ENCODE measurements around the gene ENTPD3. TPM values are rescaled to one million over a fixed set of nuclear protein-coding genes. Genes with fewer than 3 reads are reported as not detected.

ENTPD3 gene
- polyA plus RNA-seq, 3 donors = not detected

DNA sequence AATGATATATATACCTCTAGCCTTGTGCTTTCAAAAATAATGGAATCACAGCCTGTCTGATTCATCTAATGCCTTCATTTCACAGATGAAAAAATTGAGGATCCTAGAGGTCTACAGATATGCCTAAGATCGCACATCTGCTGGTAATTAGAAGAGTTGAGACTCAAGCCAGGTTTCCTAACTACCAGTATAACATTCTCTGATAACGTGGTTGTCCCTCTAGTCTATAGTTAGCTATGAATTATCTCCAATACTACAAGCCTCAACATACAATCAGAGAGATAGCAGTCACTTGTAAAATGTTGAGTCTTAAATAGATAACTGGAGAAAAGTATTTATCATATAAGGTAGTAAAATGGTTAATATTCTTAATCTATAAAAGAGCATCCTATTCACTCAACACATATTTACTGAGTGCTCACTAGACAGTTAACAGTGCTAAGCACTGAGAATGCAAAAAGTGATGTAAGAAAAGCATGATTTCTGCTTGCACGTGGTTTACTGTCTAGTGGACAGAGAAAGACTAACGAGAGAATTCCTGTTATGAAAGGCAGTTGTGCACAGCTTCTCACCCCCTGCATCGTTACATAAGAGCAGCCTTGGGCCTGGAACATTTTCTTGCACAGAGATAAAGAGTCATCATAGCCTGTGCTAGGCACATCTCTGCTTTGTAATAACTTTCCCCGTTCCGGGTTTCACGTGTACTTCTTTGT is 4.9 kb upstream of the ENTPD3 start:
- H3K36me3 Mint-ChIP-seq = no peaks in the 10 kb centered on the region
- no peaks in the 10 kb centered on the region for H3K36me3 ChIP-seq (replicated peaks in 1 of 2; ENCODE audit: control insufficient read depth in 1 of 2, insufficient read depth in 2 of 2, low read length in 2 of 2)
- peaks cover under 1 to 12% of the 10 kb centered on the region in 2 donors for H3K27me3 ChIP-seq (ENCODE audit: control insufficient read depth in 2 of 2, insufficient read depth in 2 of 2, low read length in 2 of 2)
- H3K27ac Mint-ChIP-seq = no peak overlapping the region
- WGBS (ENCODE audit: insufficient coverage) = 96% methylated on average over 6 of the region's 8 CpGs
- peaks cover 9 to 24% (median 14%) of the 10 kb centered on the region in 3 donors for H3K27me3 Mint-ChIP-seq (ENCODE audit: low read depth in 3 of 3)
- no peaks in the 10 kb centered on the region for H4K20me1 ChIP-seq (ENCODE audit: insufficient read depth, low read length)
- H3K9me3 Mint-ChIP-seq = peaks cover 1 to 20% (median 4%) of the 10 kb centered on the region in 7 donors
- no peaks in the 10 kb centered on the region for H3K4me1 ChIP-seq (ENCODE audit: control insufficient read depth in 1 of 2, insufficient read depth in 2 of 2, low read length in 2 of 2)
- no peak overlapping the region for H2AFZ ChIP-seq (ENCODE audit: insufficient read depth, low read depth, low read length, poor library complexity, severe bottlenecking)
- TF ChIP-seq, protein P1, sequence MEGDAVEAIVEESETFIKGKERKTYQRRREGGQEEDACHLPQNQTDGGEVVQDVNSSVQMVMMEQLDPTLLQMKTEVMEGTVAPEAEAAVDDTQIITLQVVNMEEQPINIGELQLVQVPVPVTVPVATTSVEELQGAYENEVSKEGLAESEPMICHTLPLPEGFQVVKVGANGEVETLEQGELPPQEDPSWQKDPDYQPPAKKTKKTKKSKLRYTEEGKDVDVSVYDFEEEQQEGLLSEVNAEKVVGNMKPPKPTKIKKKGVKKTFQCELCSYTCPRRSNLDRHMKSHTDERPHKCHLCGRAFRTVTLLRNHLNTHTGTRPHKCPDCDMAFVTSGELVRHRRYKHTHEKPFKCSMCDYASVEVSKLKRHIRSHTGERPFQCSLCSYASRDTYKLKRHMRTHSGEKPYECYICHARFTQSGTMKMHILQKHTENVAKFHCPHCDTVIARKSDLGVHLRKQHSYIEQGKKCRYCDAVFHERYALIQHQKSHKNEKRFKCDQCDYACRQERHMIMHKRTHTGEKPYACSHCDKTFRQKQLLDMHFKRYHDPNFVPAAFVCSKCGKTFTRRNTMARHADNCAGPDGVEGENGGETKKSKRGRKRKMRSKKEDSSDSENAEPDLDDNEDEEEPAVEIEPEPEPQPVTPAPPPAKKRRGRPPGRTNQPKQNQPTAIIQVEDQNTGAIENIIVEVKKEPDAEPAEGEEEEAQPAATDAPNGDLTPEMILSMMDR (IDR thresholded peaks at IDR 0.05) = no peak
- no peak overlapping the region for H3K9ac ChIP-seq (ENCODE audit: insufficient read depth, low read length, poor library complexity, severe bottlenecking)
- H3K79me2 ChIP-seq (ENCODE audit: insufficient read depth, low read length) = no peaks in the 10 kb centered on the region
- intact Hi-C loops (cut with micrococcal nuclease) = no loop called here
- H3K4me3 Mint-ChIP-seq = no peak overlapping the region
- H3K4me1 Mint-ChIP-seq = peaks cover 3% of the 10 kb centered on the region
- H3K9me3 ChIP-seq (replicated peaks in 1 of 2; ENCODE audit: control insufficient read depth in 1 of 2, insufficient read depth in 1 of 2, low read length in 2 of 2) = peaks cover 2 to 6% of the 10 kb centered on the region in 2 donors
- no peak overlapping the region for H3K4me2 ChIP-seq (replicated peaks; ENCODE audit: extremely low read depth, low read length, poor library complexity, severe bottlenecking)
- no peak for DNase-seq
- H3K4me3 ChIP-seq (replicated peaks in 1 of 3; ENCODE audit: low read depth in 2 of 3, low read length in 3 of 3) = no peak overlapping the region
- no peak overlapping the region for H3K27ac ChIP-seq (ENCODE audit: low read depth in 1 of 2, low read length in 2 of 2)

DNA sequence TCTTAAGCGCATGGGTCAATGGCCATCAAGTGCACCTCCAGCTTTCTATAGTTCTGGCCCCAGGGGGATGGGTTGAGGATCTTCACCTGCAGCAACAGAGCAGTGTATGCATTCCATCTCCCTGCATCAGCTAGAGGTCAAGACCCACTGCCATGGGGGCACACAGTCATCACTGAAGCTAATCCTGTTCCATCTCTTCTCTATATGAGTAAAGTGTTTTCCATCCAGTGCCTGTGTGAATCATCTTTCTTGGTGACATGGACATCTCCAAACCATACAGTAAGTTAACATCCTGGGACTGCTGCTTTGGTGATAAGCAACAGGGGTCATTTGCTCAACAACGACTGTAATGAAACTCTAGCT is 4.4 kb upstream of the ENTPD3 start:
- Mint-ChIP-seq H3K27me3 (ENCODE audit: low read depth in 3 of 3) (peaks cover 15 to 29% (median 20%) of the 10 kb centered on the region in 3 donors), H3K27ac (no peak overlapping the region), H3K9me3 (peaks cover 0 to 15% (median 4%) of the 10 kb centered on the region in 7 donors), H3K4me1 (peaks cover 6% of the 10 kb centered on the region), H3K4me3 (no peak overlapping the region), H3K36me3 (no peaks in the 10 kb centered on the region)
- DNase-seq = no peak
- peaks cover 6 to 18% of the 10 kb centered on the region in 2 donors for H3K27me3 ChIP-seq (ENCODE audit: control insufficient read depth in 2 of 2, insufficient read depth in 2 of 2, low read length in 2 of 2)
- peaks cover 0 to 11% of the 10 kb centered on the region in 2 donors for H3K9me3 ChIP-seq (replicated peaks in 1 of 2; ENCODE audit: control insufficient read depth in 1 of 2, insufficient read depth in 1 of 2, low read length in 2 of 2)
- intact Hi-C loops (cut with micrococcal nuclease) = no loop called here
- no peaks in the 10 kb centered on the region for H3K79me2 ChIP-seq (ENCODE audit: insufficient read depth, low read length)
- H4K20me1 ChIP-seq (ENCODE audit: insufficient read depth, low read length) = no peaks in the 10 kb centered on the region
- no peak overlapping the region for H3K27ac ChIP-seq (ENCODE audit: low read depth in 1 of 2, low read length in 2 of 2)
- no peak overlapping the region for H2AFZ ChIP-seq (ENCODE audit: insufficient read depth, low read depth, low read length, poor library complexity, severe bottlenecking)
- H3K4me1 ChIP-seq (ENCODE audit: control insufficient read depth in 1 of 2, insufficient read depth in 2 of 2, low read length in 2 of 2) = no peaks in the 10 kb centered on the region
- H3K36me3 ChIP-seq (replicated peaks in 1 of 2; ENCODE audit: control insufficient read depth in 1 of 2, insufficient read depth in 2 of 2, low read length in 2 of 2) = no peaks in the 10 kb centered on the region
- no peak overlapping the region for H3K4me2 ChIP-seq (replicated peaks; ENCODE audit: extremely low read depth, low read length, poor library complexity, severe bottlenecking)
- WGBS (ENCODE audit: insufficient coverage) = 92% methylated on average over 2 of the region's 2 CpGs
- no peak overlapping the region for H3K4me3 ChIP-seq (replicated peaks in 1 of 3; ENCODE audit: low read depth in 2 of 3, low read length in 3 of 3)
- no peak overlapping the region for H3K9ac ChIP-seq (ENCODE audit: insufficient read depth, low read length, poor library complexity, severe bottlenecking)
- TF ChIP-seq, protein P1 (IDR thresholded peaks at IDR 0.05) = no peak

Measured in CD14-positive monocyte (primary cell).